Peyer's patch (tissue), 4 donors: ENCODE measurements around the gene WRNIP1. TPM values are rescaled to one million over a fixed set of nuclear protein-coding genes. Genes with fewer than 3 reads are reported as not detected.

ENCODE experiments used
- DNase-seq, 3 donors: peaks; one replicate each; pipeline ENCODE4 v3.0.0-alpha.2; 2017 to 2019
- H3K27ac ChIP-seq, 4 donors: fragments of 200-600 bp; sonication (generic); one replicate each; pipeline ENCODE4 v1.5.1; 2016 to 2019
- H3K27me3 ChIP-seq, 2 donors: fragments of 200-600 bp; sonication (generic); one replicate each; pipeline ENCODE4 v1.5.1; 2019
- H3K36me3 ChIP-seq, 3 donors: fragments of 200-600 bp; sonication (generic); one replicate each; pipeline ENCODE4 v1.5.1; 2016 to 2019
- H3K4me1 ChIP-seq, 4 donors: fragments of 200-600 bp; sonication (generic); one replicate each; pipeline ENCODE4 v1.5.1; 2016 to 2019
- H3K4me3 ChIP-seq, 4 donors: fragments of 200-600 bp; sonication (generic); 1 replicate in 3 of 4; 2 replicates in 1 of 4; pipeline ENCODE4 v1.5.1; 2016 to 2019; ENCODE audit warnings: mild to moderate bottlenecking in 1 of 4
- H3K9me3 ChIP-seq, 4 donors: fragments of 200-600 bp; sonication (generic); one replicate each; pipeline ENCODE4 v1.5.1; 2016 to 2019; ENCODE audit warnings: mild to moderate bottlenecking in 1 of 4
- CTCF ChIP-seq, 6 experiments: fragments of 450-650 bp in 4 of 6; fragments of 200-600 bp in 2 of 6; sonication (generic) in 1 of 6; IDR thresholded peaks; one replicate each; pipeline ENCODE4 v1.5.1; 2017 to 2019; ENCODE audit warnings: antibody characterized with exemption in 6 of 6, mild to moderate bottlenecking in 3 of 6, moderate library complexity in 1 of 6
- POLR2A ChIP-seq, 2 donors: fragments of 450-650 bp; IDR thresholded peaks; one replicate each; pipeline ENCODE4 v1.5.1; 2017; ENCODE audit warnings: antibody characterized with exemption in 2 of 2, mild to moderate bottlenecking in 2 of 2, moderate library complexity in 2 of 2
- total RNA-seq, 4 donors: library from RNA; depleted of rRNA; stranded (reverse); fragments of >200 nt; gene quantifications; one replicate each; pipeline ENCODE4 v1.1.0, GENCODE V29; 2016

The WRNIP1 gene
- total RNA-seq, 4 donors from 2014 or later, result 34.7 to 48.2 (median 39.6) TPM

GRCh38 chr6:2749969-2750600, 15.1 kb upstream of the WRNIP1 start:
- Histone ChIP-seq H3K27me3 (no peaks in the 10 kb centered on the region), H3K27ac (no peak overlapping the region), H3K4me3 (no peak overlapping the region), H3K9me3 (no peaks in the 10 kb centered on the region), H3K36me3 (no peaks in the 10 kb centered on the region), H3K4me1 (no peaks in the 10 kb centered on the region)
- TF ChIP-seq POLR2A (IDR thresholded peaks at IDR 0.05) (no peak), CTCF (IDR thresholded peaks at IDR 0.05) (peak; percentile 73 to 89 (median 80))
- DNase-seq, result peak in 2 of 3 donors; percentile 38 to 85

- no peaks in the 10 kb centered on the region for H3K9me3 ChIP-seq
- no peaks in the 10 kb centered on the region for H3K4me1 ChIP-seq
- H3K27me3 ChIP-seq, result no peaks in the 10 kb centered on the region
- no peak within 1 kb of the TSS for H3K4me3 ChIP-seq
- no peaks in the 10 kb centered on the region for H3K36me3 ChIP-seq
- no peak for DNase-seq
- H3K27ac ChIP-seq, result no peak within 1 kb of the TSS
- TF ChIP-seq CTCF (IDR thresholded peaks at IDR 0.05), result no peak
- TF ChIP-seq POLR2A (IDR thresholded peaks at IDR 0.05), result no peak
Measured at GRCh38 chr6:2750832-2751231, 14.4 kb upstream of the WRNIP1 start, which contains the start of gene MYLK4. TSS of gene MYLK4 (minus strand) at chr6:2750922. CDS start at chr6:2749294, 1,628 bp downstream.

- Histone ChIP-seq H3K4me1 (peaks cover 0 to 3% (median 0%) of the 10 kb centered on the region in 4 donors), H3K36me3 (no peaks in the 10 kb centered on the region), H3K27ac (no peak overlapping the region), H3K9me3 (no peaks in the 10 kb centered on the region), H3K4me3 (no peak overlapping the region), H3K27me3 (no peaks in the 10 kb centered on the region)
- no peak for DNase-seq
- no peak for TF ChIP-seq POLR2A (IDR thresholded peaks at IDR 0.05)
- no peak for TF ChIP-seq CTCF (IDR thresholded peaks at IDR 0.05)
Measured at GRCh38 chr6:2751871-2752270, 13.3 kb upstream of the WRNIP1 start.

- Histone ChIP-seq H3K9me3 (no peaks in the 10 kb centered on the region), H3K27me3 (no peaks in the 10 kb centered on the region), H3K36me3 (no peaks in the 10 kb centered on the region), H3K27ac (no peak overlapping the region), H3K4me1 (peaks cover 0 to 4% (median 0%) of the 10 kb centered on the region in 4 donors), H3K4me3 (no peak overlapping the region)
- no peak for DNase-seq
- no peak for TF ChIP-seq CTCF (IDR thresholded peaks at IDR 0.05)
- TF ChIP-seq POLR2A (IDR thresholded peaks at IDR 0.05), result no peak
Measured at GRCh38 chr6:2752477-2753109, 12.6 kb upstream of the WRNIP1 start.

- TF ChIP-seq POLR2A (IDR thresholded peaks at IDR 0.05), result no peak
- TF ChIP-seq CTCF (IDR thresholded peaks at IDR 0.05), result no peak
- no peak for DNase-seq
- Histone ChIP-seq H3K27ac (no peak overlapping the region), H3K9me3 (no peaks in the 10 kb centered on the region), H3K27me3 (no peaks in the 10 kb centered on the region), H3K4me3 (no peak overlapping the region), H3K4me1 (peaks cover 0 to 4% (median 0%) of the 10 kb centered on the region in 4 donors), H3K36me3 (no peaks in the 10 kb centered on the region)
Measured at GRCh38 chr6:2753110-2753489, 12.1 kb upstream of the WRNIP1 start.
